SK-N-SH treated with all-trans-retinoic acid at 6 μM for 48 hours (cell line): ENCODE measurements around the gene MUS81.

Source experiments
- ATAC-seq: fragments of 200-7000 bp; cut with Tn5 transposase; 3 replicates; pipeline ENCODE4 v1.9.1; 2020; ENCODE audit warnings: mild to moderate bottlenecking, moderate library complexity
- ARNTL ChIP-seq: fragments of 450-650 bp; formaldehyde crosslinking; IDR thresholded peaks from 2 replicates; pipeline ENCODE4 v1.5.0; 2020; ENCODE audit warnings: low read depth, mild to moderate bottlenecking, moderate library complexity, borderline replicate concordance
- BACH2 ChIP-seq: fragments of 250-450 bp; sonication (Bioruptor Pico); IDR thresholded peaks from 2 replicates; pipeline ENCODE4 v1.9.0; 2021; ENCODE audit warnings: mild to moderate bottlenecking, borderline replicate concordance
- CREB5 ChIP-seq: fragments of 250-450 bp; sonication (Bioruptor Pico); IDR thresholded peaks from 2 replicates; pipeline ENCODE4 v1.5.1; 2020; ENCODE audit warnings: low read depth, mild to moderate bottlenecking, moderate library complexity
- CSDC2 ChIP-seq: fragments of 250-450 bp; sonication (Bioruptor Pico); IDR thresholded peaks from 2 replicates; pipeline ENCODE4 v1.5.0; 2020; ENCODE audit warnings: mild to moderate bottlenecking, moderate library complexity
- ESRRG ChIP-seq: fragments of 250-450 bp; sonication (Bioruptor Pico); IDR thresholded peaks from 2 replicates; pipeline ENCODE4 v1.6.1; 2021; ENCODE audit warnings: mild to moderate bottlenecking
- GLIS3 ChIP-seq: fragments of 250-450 bp; sonication (Bioruptor Pico); IDR thresholded peaks from 2 replicates; pipeline ENCODE4 v1.5.0; 2020; ENCODE audit warnings: mild to moderate bottlenecking, moderate library complexity
- ISL1 ChIP-seq: fragments of 250-450 bp; sonication (Bioruptor Pico); IDR thresholded peaks from 2 replicates; pipeline ENCODE4 v2.1.2; 2022; ENCODE audit warnings: mild to moderate bottlenecking, moderate library complexity
- OSR1 ChIP-seq: fragments of 250-450 bp; sonication (Bioruptor Pico); IDR thresholded peaks from 2 replicates; pipeline ENCODE4 v1.8.0; 2022; ENCODE audit warnings: moderate library complexity, mild to moderate bottlenecking, inconsistent platforms
- POU6F1 ChIP-seq: fragments of 250-450 bp; sonication (Bioruptor Pico); IDR thresholded peaks from 2 replicates; pipeline ENCODE4 v1.8.0; 2021; ENCODE audit warnings: low read depth, mild to moderate bottlenecking, moderate library complexity, borderline replicate concordance
- PPARA ChIP-seq: fragments of 250-450 bp; sonication (Bioruptor Pico); IDR thresholded peaks from 2 replicates; pipeline ENCODE4 v1.5.0; 2020; ENCODE audit warnings: mild to moderate bottlenecking, borderline replicate concordance
- TCF4 ChIP-seq: fragments of 250-450 bp; sonication (Bioruptor Pico); IDR thresholded peaks from 2 replicates; pipeline ENCODE4 v1.8.0; 2021; ENCODE audit warnings: mild to moderate bottlenecking, moderate library complexity, borderline replicate concordance
- ZC3H10 ChIP-seq: fragments of 250-450 bp; sonication (Bioruptor Pico); IDR thresholded peaks from 2 replicates; pipeline ENCODE4 v1.5.1; 2021; ENCODE audit warnings: mild to moderate bottlenecking, moderate library complexity
- ZFP3 ChIP-seq: fragments of 250-450 bp; sonication (Bioruptor Pico); IDR thresholded peaks from 2 replicates; pipeline ENCODE4 v1.5.0; 2020; ENCODE audit warnings: mild to moderate bottlenecking, moderate library complexity
- ZFP30 ChIP-seq: fragments of 450-650 bp; formaldehyde crosslinking; IDR thresholded peaks from 2 replicates; pipeline ENCODE4 v1.5.0; 2022; ENCODE audit warnings: mild to moderate bottlenecking, moderate library complexity
- ZNF565 ChIP-seq: fragments of 450-650 bp; formaldehyde crosslinking; conservative IDR thresholded peaks from 2 replicates; pipeline ENCODE4 v1.5.0; 2020; ENCODE audit warnings: low read depth, mild to moderate bottlenecking, moderate library complexity
- ZNF70 ChIP-seq: fragments of 450-650 bp; formaldehyde crosslinking; IDR thresholded peaks from 2 replicates; pipeline ENCODE4 v1.5.0; 2020; ENCODE audit warnings: mild to moderate bottlenecking, moderate library complexity
- ZNF8 ChIP-seq: fragments of 450-650 bp; formaldehyde crosslinking; IDR thresholded peaks from 2 replicates; pipeline ENCODE4 v1.5.0; 2020; ENCODE audit warnings: mild to moderate bottlenecking, moderate library complexity
- TF ChIP-seq, protein P1 (sequence below): fragments of 250-450 bp; sonication (Bioruptor Pico); IDR thresholded peaks from 2 replicates; pipeline ENCODE4 v1.5.0; 2020; ENCODE audit warnings: mild to moderate bottlenecking, moderate library complexity
- TF ChIP-seq, protein P2 (sequence below): fragments of 250-450 bp; sonication (Bioruptor Pico); IDR thresholded peaks from 2 replicates; pipeline ENCODE4 v1.8.0; 2020; ENCODE audit warnings: mild to moderate bottlenecking, moderate library complexity, borderline replicate concordance
- TF ChIP-seq, protein P3 (sequence below): fragments of 250-450 bp; sonication (Bioruptor Pico); IDR thresholded peaks from 2 replicates; pipeline ENCODE4 v1.5.1; 2021; ENCODE audit warnings: mild to moderate bottlenecking, moderate library complexity

MUS81 gene

DNA sequence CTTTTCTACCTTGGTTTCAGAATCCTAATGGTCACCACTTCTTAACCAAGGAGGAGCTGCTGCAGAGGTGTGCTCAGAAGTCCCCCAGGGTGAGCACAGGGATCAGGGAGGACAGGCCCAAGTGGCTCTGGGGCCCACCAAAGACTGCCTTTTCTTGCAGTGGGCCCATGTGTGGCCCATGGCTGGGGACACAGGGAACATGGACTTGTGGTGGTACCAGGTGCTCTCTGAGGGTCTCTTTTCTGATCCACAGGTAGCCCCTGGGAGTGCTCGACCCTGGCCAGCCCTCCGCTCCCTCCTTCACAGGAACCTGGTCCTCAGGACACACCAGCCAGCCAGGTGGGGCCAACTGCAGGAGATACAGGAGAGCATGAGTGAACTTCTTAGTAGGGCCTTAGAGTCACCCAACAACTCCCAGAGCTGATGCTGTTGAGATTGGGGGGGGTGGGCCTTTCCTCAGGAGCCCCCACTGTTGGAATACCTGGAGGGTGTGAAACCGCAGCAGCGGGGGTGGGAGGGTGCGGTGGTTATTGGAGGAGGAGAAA, 2.0 kb downstream of the MUS81 start:
- ATAC-seq: no peak
- TF ChIP-seq ZNF565 (CRISPR knock-in tag) (no peak), BACH2 (no peak), ZC3H10 (CRISPR knock-in tag) (no peak), OSR1 (CRISPR knock-in tag) (no peak), ZNF70 (CRISPR knock-in tag) (no peak), CSDC2 (CRISPR knock-in tag) (no peak), ARNTL (CRISPR knock-in tag) (no peak), CREB5 (CRISPR knock-in tag) (no peak), TCF4 (CRISPR knock-in tag) (no peak), ZFP3 (CRISPR knock-in tag) (no peak), ESRRG (CRISPR knock-in tag) (no peak), GLIS3 (CRISPR knock-in tag) (no peak), POU6F1 (CRISPR knock-in tag) (no peak), PPARA (CRISPR knock-in tag) (no peak), ZNF8 (CRISPR knock-in tag) (no peak), ISL1 (no peak)
- TF ChIP-seq, protein P1, sequence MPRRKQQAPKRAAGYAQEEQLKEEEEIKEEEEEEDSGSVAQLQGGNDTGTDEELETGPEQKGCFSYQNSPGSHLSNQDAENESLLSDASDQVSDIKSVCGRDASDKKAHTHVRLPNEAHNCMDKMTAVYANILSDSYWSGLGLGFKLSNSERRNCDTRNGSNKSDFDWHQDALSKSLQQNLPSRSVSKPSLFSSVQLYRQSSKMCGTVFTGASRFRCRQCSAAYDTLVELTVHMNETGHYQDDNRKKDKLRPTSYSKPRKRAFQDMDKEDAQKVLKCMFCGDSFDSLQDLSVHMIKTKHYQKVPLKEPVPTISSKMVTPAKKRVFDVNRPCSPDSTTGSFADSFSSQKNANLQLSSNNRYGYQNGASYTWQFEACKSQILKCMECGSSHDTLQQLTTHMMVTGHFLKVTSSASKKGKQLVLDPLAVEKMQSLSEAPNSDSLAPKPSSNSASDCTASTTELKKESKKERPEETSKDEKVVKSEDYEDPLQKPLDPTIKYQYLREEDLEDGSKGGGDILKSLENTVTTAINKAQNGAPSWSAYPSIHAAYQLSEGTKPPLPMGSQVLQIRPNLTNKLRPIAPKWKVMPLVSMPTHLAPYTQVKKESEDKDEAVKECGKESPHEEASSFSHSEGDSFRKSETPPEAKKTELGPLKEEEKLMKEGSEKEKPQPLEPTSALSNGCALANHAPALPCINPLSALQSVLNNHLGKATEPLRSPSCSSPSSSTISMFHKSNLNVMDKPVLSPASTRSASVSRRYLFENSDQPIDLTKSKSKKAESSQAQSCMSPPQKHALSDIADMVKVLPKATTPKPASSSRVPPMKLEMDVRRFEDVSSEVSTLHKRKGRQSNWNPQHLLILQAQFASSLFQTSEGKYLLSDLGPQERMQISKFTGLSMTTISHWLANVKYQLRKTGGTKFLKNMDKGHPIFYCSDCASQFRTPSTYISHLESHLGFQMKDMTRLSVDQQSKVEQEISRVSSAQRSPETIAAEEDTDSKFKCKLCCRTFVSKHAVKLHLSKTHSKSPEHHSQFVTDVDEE (CRISPR knock-in tag): no peak
- TF ChIP-seq, protein P2, sequence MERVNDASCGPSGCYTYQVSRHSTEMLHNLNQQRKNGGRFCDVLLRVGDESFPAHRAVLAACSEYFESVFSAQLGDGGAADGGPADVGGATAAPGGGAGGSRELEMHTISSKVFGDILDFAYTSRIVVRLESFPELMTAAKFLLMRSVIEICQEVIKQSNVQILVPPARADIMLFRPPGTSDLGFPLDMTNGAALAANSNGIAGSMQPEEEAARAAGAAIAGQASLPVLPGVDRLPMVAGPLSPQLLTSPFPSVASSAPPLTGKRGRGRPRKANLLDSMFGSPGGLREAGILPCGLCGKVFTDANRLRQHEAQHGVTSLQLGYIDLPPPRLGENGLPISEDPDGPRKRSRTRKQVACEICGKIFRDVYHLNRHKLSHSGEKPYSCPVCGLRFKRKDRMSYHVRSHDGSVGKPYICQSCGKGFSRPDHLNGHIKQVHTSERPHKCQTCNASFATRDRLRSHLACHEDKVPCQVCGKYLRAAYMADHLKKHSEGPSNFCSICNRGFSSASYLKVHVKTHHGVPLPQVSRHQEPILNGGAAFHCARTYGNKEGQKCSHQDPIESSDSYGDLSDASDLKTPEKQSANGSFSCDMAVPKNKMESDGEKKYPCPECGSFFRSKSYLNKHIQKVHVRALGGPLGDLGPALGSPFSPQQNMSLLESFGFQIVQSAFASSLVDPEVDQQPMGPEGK (CRISPR knock-in tag): no peak
- TF ChIP-seq, protein P3, sequence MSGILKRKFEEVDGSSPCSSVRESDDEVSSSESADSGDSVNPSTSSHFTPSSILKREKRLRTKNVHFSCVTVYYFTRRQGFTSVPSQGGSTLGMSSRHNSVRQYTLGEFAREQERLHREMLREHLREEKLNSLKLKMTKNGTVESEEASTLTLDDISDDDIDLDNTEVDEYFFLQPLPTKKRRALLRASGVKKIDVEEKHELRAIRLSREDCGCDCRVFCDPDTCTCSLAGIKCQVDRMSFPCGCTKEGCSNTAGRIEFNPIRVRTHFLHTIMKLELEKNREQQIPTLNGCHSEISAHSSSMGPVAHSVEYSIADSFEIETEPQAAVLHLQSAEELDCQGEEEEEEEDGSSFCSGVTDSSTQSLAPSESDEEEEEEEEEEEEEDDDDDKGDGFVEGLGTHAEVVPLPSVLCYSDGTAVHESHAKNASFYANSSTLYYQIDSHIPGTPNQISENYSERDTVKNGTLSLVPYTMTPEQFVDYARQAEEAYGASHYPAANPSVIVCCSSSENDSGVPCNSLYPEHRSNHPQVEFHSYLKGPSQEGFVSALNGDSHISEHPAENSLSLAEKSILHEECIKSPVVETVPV: no peak

DNA sequence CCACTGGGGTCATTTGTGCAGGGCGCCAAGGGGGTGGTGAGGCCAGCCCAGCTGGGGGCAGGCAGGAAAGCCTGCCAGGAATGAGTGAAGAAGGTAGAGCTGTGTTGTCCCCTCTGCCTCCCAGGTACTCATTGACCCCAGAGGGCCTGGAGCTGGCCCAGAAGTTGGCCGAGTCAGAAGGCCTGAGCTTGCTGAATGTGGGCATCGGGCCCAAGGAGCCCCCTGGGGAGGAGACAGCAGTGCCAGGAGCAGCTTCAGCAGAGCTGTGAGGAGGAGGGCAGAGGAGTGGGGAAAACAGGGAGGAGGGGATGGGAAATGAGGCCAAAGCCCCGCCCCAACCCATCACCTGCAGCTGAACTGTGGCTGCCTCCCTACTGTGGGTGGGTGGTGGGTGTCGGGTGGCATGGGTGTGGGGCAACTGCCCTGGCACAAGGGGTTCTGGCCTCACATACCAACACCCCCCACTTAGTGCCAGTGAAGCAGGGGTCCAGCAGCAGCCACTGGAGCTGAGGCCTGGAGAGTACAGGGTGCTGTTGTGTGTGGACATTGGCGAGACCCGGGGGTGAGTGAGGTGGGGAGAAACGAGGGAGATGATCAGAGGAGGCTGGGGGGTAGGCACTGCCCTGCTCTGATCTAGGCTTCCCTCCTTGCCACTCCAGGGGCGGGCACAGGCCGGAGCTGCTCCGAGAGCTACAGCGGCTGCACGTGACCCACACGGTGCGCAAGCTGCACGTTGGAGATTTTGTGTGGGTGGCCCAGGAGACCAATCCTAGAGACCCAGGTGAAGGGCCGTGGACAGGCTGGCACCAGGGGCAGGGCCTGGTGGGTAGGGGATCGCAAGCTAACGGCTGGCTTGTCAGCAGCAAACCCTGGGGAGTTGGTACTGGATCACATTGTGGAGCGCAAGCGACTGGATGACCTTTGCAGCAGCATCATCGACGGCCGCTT, 3.0 kb downstream of the MUS81 start:
- no peak for ATAC-seq
- TF ChIP-seq POU6F1 (CRISPR knock-in tag) (no peak), CREB5 (CRISPR knock-in tag) (no peak), ARNTL (CRISPR knock-in tag) (no peak), CSDC2 (CRISPR knock-in tag) (no peak), ZNF8 (CRISPR knock-in tag) (no peak), ESRRG (CRISPR knock-in tag) (no peak), ZFP30 (CRISPR knock-in tag) (no peak), ISL1 (no peak), ZNF70 (CRISPR knock-in tag) (no peak), ZNF565 (CRISPR knock-in tag) (no peak)
- TF ChIP-seq, protein P3: no peak
